CD4-positive, CD25-positive, alpha-beta regulatory T cell (primary cell): ENCODE measurements around the gene FBRSL1. TPM values are rescaled to one million over a fixed set of nuclear protein-coding genes. Genes with fewer than 3 reads are reported as not detected.

ENCODE experiments used
- ATAC-seq, 2 donors: fragments of 150-1000 bp; cut with Tn5 transposase; one replicate each; pipeline ENCODE4 v1.10.0; 2021; ENCODE audit warnings: low read depth in 2 of 2, moderate number of reproducible peaks in 2 of 2, moderate library complexity in 1 of 2
- DNase-seq, 3 donors: peaks; one replicate each; pipeline versions ENCODE4 v3.0.0 to v3.0.0-alpha.2; 2012 to 2022; ENCODE audit warnings: mixed read lengths in 1 of 3
- H3K27ac ChIP-seq: one replicate; pipeline ENCODE4 v1.7.0; 2013; ENCODE audit warnings: mild to moderate bottlenecking, low read length; ENCODE audit not compliant: insufficient read depth, poor library complexity, severe bottlenecking
- H3K27me3 ChIP-seq: one replicate; pipeline ENCODE4 v1.7.0; 2013; ENCODE audit warnings: low read length; ENCODE audit not compliant: control insufficient read depth, insufficient read depth
- H3K36me3 ChIP-seq: one replicate; pipeline ENCODE4 v1.7.0; 2013; ENCODE audit warnings: mild to moderate bottlenecking, low read length, moderate library complexity; ENCODE audit not compliant: control insufficient read depth, insufficient read depth
- H3K4me1 ChIP-seq: 2 replicates; pipeline ENCODE4 v1.7.0; 2013; ENCODE audit warnings: mild to moderate bottlenecking, low read length; ENCODE audit not compliant: insufficient read depth, control insufficient read depth, poor library complexity, severe bottlenecking
- H3K4me3 ChIP-seq: one replicate; pipeline ENCODE4 v1.7.0; 2013; ENCODE audit warnings: low read depth, mild to moderate bottlenecking, low read length, moderate library complexity
- H3K9me3 ChIP-seq, 2 experiments: 1 replicate in 1 of 2; 2 replicates in 1 of 2; pipeline ENCODE4 v1.7.0; 2013; ENCODE audit warnings: low read length in 2 of 2, mild to moderate bottlenecking in 1 of 2, moderate library complexity in 1 of 2; ENCODE audit not compliant: control insufficient read depth in 2 of 2
- H3K27ac Mint-ChIP-seq, 3 donors: one replicate each; pipeline ENCODE4 v1.8.0; 2020 to 2022; ENCODE audit warnings: mild to moderate bottlenecking in 3 of 3, mixed read lengths in 3 of 3, moderate library complexity in 2 of 3
- H3K27me3 Mint-ChIP-seq: one replicate; pipeline ENCODE4 v1.8.0; 2022; ENCODE audit warnings: mild to moderate bottlenecking, mixed read lengths
- H3K36me3 Mint-ChIP-seq: one replicate; pipeline ENCODE4 v1.8.0; 2020; ENCODE audit warnings: mixed read lengths
- H3K4me1 Mint-ChIP-seq, 4 donors: one replicate each; pipeline ENCODE4 v1.8.0; 2020 to 2022; ENCODE audit warnings: mixed read lengths in 4 of 4, mild to moderate bottlenecking in 1 of 4
- H3K4me3 Mint-ChIP-seq, 4 donors: one replicate each; pipeline ENCODE4 v1.8.0; 2020 to 2022; ENCODE audit warnings: mild to moderate bottlenecking in 4 of 4, mixed read lengths in 4 of 4, moderate library complexity in 3 of 4
- H3K9me3 Mint-ChIP-seq, 7 donors: one replicate each; pipeline ENCODE4 v1.8.0; 2020 to 2022; ENCODE audit warnings: mixed read lengths in 7 of 7, mild to moderate bottlenecking in 3 of 7, moderate library complexity in 2 of 7
- polyA plus RNA-seq, 4 donors: library from polyadenylated mRNA; unstranded; fragments of 300-500 nt; fragmentation: Illumina TruSeq; gene quantifications; one replicate each; pipeline ENCODE4 v1.2.3, GENCODE V29; 2021
- total RNA-seq: library from RNA; stranded (reverse); gene quantifications from one replicate; pipeline ENCODE4 v1.2.3, GENCODE V29; 2022

FBRSL1 gene
- total and polyA plus RNA-seq, 5 donors from 2014 or later, result 0.16 to 94.6 (median 0.34) TPM

- Histone ChIP-seq H3K27me3 (no peaks in the 10 kb centered on the region), H3K9me3 (no peaks in the 10 kb centered on the region), H3K4me3 (no peak overlapping the region), H3K36me3 (no peaks in the 10 kb centered on the region), H3K27ac (no peak overlapping the region), H3K4me1 (peaks cover 13% of the 10 kb centered on the region)
- Mint-ChIP-seq H3K36me3 (no peaks in the 10 kb centered on the region), H3K4me1 (peaks cover 0 to 32% (median 14%) of the 10 kb centered on the region in 4 donors), H3K4me3 (no peak overlapping the region), H3K27me3 (peaks cover 37% of the 10 kb centered on the region), H3K9me3 (peaks cover 0 to 6% (median 0%) of the 10 kb centered on the region in 7 donors), H3K27ac (peak overlapping the region in 2 of 3 donors; percentile 49 to 69)
- ATAC-seq (no peak), DNase-seq (no peak)
These were observed 22.4 kb upstream of the FBRSL1 start for GRCh38 chr12:132467511-132467910.

GRCh38 chr12:132469423-132469822, 20.5 kb upstream of the FBRSL1 start:
- peak overlapping the region; percentile 6 to 86 (median 51) for H3K4me3 Mint-ChIP-seq
- Histone ChIP-seq H3K36me3 (no peaks in the 10 kb centered on the region), H3K27me3 (no peaks in the 10 kb centered on the region), H3K9me3 (no peaks in the 10 kb centered on the region), H3K4me1 (peaks cover 8% of the 10 kb centered on the region), H3K4me3 (no peak overlapping the region), H3K27ac (no peak overlapping the region)
- peaks cover 0 to 32% (median 14%) of the 10 kb centered on the region in 4 donors for H3K4me1 Mint-ChIP-seq
- peak overlapping the region in 2 of 3 donors; percentile 32 to 95 for H3K27ac Mint-ChIP-seq
- no peak for DNase-seq
- ATAC-seq, result peak in 1 of 2 donors; percentile 26
- H3K9me3 Mint-ChIP-seq, result peaks cover 0 to 6% (median 0%) of the 10 kb centered on the region in 7 donors
- peaks cover 37% of the 10 kb centered on the region for H3K27me3 Mint-ChIP-seq
- no peaks in the 10 kb centered on the region for H3K36me3 Mint-ChIP-seq

- Mint-ChIP-seq H3K4me3 (peak overlapping the region in 1 of 4 donors; percentile 48), H3K4me1 (peaks cover 0 to 33% (median 14%) of the 10 kb centered on the region in 4 donors), H3K27me3 (peaks cover 37% of the 10 kb centered on the region), H3K27ac (no peak overlapping the region), H3K36me3 (no peaks in the 10 kb centered on the region), H3K9me3 (peaks cover 0 to 6% (median 0%) of the 10 kb centered on the region in 7 donors)
- Histone ChIP-seq H3K4me3 (no peak overlapping the region), H3K27ac (no peak overlapping the region), H3K36me3 (no peaks in the 10 kb centered on the region), H3K27me3 (no peaks in the 10 kb centered on the region), H3K4me1 (peaks cover 9% of the 10 kb centered on the region), H3K9me3 (no peaks in the 10 kb centered on the region)
- no peak for ATAC-seq
- DNase-seq, result no peak
These were observed 19.6 kb upstream of the FBRSL1 start for GRCh38 chr12:132470397-132470796.

GRCh38 chr12:132471011-132471857, 18.7 kb upstream of the FBRSL1 start:
- peak in 1 of 3 donors; percentile 34 for DNase-seq
- H3K27ac Mint-ChIP-seq, result peak overlapping the region; percentile 60 to 83 (median 70)
- peaks cover 18% of the 10 kb centered on the region for H3K4me1 ChIP-seq
- H3K4me1 Mint-ChIP-seq, result peaks cover 0 to 40% (median 16%) of the 10 kb centered on the region in 4 donors
- peak overlapping the region in 2 of 4 donors; percentile 82 to 90 for H3K4me3 Mint-ChIP-seq
- peaks cover 41% of the 10 kb centered on the region for H3K27me3 Mint-ChIP-seq
- no peaks in the 10 kb centered on the region for H3K27me3 ChIP-seq
- H3K36me3 Mint-ChIP-seq, result no peaks in the 10 kb centered on the region
- no peak overlapping the region for H3K4me3 ChIP-seq
- no peak overlapping the region for H3K27ac ChIP-seq
- peaks cover 0 to 9% (median 0%) of the 10 kb centered on the region in 7 donors for H3K9me3 Mint-ChIP-seq
- ATAC-seq, result peak; percentile 12 to 33
- H3K9me3 ChIP-seq, result no peaks in the 10 kb centered on the region
- no peaks in the 10 kb centered on the region for H3K36me3 ChIP-seq

- Mint-ChIP-seq H3K9me3 (peaks cover 0 to 9% (median 0%) of the 10 kb centered on the region in 7 donors), H3K36me3 (no peaks in the 10 kb centered on the region), H3K4me1 (peaks cover 0 to 47% (median 16%) of the 10 kb centered on the region in 4 donors), H3K27ac (peak overlapping the region in 2 of 3 donors; percentile 42 to 81), H3K27me3 (peaks cover 41% of the 10 kb centered on the region), H3K4me3 (peak overlapping the region in 3 of 4 donors; percentile 13 to 90 (median 82))
- Histone ChIP-seq H3K27me3 (no peaks in the 10 kb centered on the region), H3K4me1 (peaks cover 24% of the 10 kb centered on the region), H3K27ac (no peak overlapping the region), H3K4me3 (no peak overlapping the region), H3K36me3 (no peaks in the 10 kb centered on the region), H3K9me3 (no peaks in the 10 kb centered on the region)
- DNase-seq, result no peak
- ATAC-seq, result no peak
These were observed 18.1 kb upstream of the FBRSL1 start for GRCh38 chr12:132471858-132472255.

- H3K36me3 ChIP-seq, result no peaks in the 10 kb centered on the region
- DNase-seq, result no peak
- no peaks in the 10 kb centered on the region for H3K9me3 ChIP-seq
- H3K4me3 ChIP-seq, result no peak overlapping the region
- Mint-ChIP-seq H3K4me3 (peak overlapping the region; percentile 13 to 90 (median 84)), H3K4me1 (peaks cover 0 to 50% (median 16%) of the 10 kb centered on the region in 4 donors), H3K27me3 (peaks cover 37% of the 10 kb centered on the region), H3K27ac (peak overlapping the region in 2 of 3 donors; percentile 69 to 81), H3K36me3 (no peaks in the 10 kb centered on the region), H3K9me3 (peaks cover 0 to 9% (median 0%) of the 10 kb centered on the region in 7 donors)
- no peak overlapping the region for H3K27ac ChIP-seq
- ATAC-seq, result no peak
- peaks cover 28% of the 10 kb centered on the region for H3K4me1 ChIP-seq
- no peaks in the 10 kb centered on the region for H3K27me3 ChIP-seq
These were observed 17.6 kb upstream of the FBRSL1 start for GRCh38 chr12:132472386-132472785.

GRCh38 chr12:132474237-132474741, 15.7 kb upstream of the FBRSL1 start:
- Mint-ChIP-seq H3K4me1 (peaks cover 0 to 40% (median 11%) of the 10 kb centered on the region in 4 donors), H3K36me3 (no peaks in the 10 kb centered on the region), H3K27me3 (peaks cover 24% of the 10 kb centered on the region), H3K27ac (no peak overlapping the region), H3K9me3 (peaks cover 0 to 9% (median 0%) of the 10 kb centered on the region in 7 donors), H3K4me3 (peak overlapping the region in 1 of 4 donors; percentile 80)
- Histone ChIP-seq H3K27me3 (no peaks in the 10 kb centered on the region), H3K4me1 (peaks cover 25% of the 10 kb centered on the region), H3K27ac (peak overlapping the region; percentile 33), H3K9me3 (no peaks in the 10 kb centered on the region), H3K4me3 (no peak overlapping the region), H3K36me3 (no peaks in the 10 kb centered on the region)
- peak in 1 of 2 donors; percentile 17 for ATAC-seq
- peak; percentile 33 to 41 (median 40) for DNase-seq
